Stimulated activated CD4-positive, alpha-beta T cell treated with anti-CD3 and anti-CD28 coated beads, Interleukin-12 subunit alpha, Interleukin-12 subunit beta, amount 100 ng/mL, for 24 hours (primary cell): Measurements from ENCODE around the gene SNAPC2.

Experiments used
- DNase-seq, 2 experiments: peaks; one replicate each; pipeline ENCODE4 v3.0.0-alpha.2; 2020; ENCODE audit warnings: low read depth in 2 of 2

The SNAPC2 gene

DNA sequence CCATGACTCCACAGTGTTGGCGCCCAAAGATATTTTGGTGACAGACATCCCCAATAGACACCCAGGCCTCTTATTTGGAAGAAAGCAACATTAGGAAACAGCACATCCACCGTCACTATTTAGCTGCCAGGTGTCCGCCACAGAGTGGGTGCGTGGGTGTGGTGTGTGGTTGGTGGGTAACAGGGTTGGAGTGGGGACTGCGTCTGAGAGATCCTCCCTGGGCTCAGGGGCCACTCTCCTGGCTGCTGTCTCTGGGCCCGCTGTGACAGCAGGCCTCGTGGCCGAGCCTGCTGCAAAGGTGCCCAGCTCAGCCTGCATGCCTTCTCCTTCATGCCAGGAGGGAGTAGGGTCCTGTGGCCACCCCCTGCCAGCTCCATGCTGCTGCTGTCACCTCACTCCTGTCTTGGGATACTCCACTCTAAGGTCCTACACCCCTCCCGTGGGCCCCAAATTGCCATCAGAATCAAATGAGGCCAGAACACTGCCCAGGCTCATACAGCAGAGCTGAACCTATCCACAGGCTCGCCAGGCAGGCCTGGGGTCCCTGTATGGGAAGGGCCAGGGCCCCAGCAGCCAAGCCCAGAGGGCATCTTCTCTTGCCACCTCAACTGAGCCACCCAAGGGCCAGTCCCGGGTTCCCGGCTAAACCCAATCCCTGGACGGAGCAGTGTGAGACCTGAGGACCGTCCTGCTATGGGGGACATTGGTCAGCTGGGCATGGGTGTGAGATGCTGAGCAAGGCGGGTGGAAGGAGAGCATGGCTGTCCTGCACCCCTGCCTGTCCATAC is 48.1 kb downstream of the SNAPC2 start:
- DNase-seq = no peak

- no peak for DNase-seq
Observed at GRCh38 chr19:7968796-7969554, 48.8 kb downstream of the SNAPC2 start.

- no peak for DNase-seq
Observed at GRCh38 chr19:7969555-7969939, 49.4 kb downstream of the SNAPC2 start.

GRCh38 chr19:7970716-7971448 is 50.7 kb downstream of the SNAPC2 start:
- DNase-seq = peak in 1 of 2 experiments; percentile 20

DNA sequence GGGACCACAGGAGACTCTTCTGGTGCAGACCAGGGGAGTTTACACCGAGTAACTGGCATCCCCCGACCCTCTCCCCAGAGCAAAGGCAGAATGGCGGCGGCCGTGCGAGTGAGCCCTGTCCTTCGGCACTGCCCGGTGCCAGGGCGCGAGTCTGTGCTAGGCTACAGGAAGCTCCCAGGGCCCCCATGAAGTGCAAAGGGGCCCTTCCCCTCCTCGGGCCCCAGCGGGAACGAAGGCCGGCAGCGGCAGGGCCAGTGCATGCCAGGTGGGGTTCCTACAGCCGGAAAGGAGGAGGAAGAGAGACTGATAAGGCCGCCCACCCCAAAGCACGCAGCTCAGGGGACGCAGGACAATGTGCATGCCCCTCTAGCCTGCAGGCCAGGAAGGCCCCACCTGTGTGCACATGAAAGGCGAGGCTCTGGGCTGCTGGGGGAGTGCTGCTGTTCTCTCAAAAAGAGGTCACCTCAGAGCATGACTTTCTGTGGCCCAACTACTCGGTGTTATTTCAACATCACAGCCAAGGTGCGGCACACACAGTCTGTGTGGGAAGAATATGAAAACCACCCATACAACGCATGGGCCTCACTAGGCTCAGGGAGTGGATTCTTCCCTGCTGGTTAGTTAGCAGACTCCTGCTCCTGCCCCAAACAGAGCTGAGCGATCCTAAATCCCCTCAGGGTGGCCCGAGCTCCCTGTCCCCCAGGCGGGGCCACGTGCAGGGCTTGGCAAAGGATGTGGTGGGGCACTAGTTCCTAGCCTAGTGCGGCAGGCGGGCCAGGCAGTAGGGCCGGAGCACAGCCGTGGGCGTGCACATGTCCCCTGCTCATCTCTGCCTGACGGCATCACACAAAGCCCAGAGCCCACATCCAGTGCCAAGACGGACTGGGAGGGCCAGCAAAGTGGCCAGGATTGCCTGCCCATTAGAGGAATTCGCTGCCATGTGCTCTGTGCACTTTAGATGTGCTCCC is 51.7 kb downstream of the SNAPC2 start:
- no peak for DNase-seq
